Measurements from ENCODE around the gene CELA3A.

DNA sequence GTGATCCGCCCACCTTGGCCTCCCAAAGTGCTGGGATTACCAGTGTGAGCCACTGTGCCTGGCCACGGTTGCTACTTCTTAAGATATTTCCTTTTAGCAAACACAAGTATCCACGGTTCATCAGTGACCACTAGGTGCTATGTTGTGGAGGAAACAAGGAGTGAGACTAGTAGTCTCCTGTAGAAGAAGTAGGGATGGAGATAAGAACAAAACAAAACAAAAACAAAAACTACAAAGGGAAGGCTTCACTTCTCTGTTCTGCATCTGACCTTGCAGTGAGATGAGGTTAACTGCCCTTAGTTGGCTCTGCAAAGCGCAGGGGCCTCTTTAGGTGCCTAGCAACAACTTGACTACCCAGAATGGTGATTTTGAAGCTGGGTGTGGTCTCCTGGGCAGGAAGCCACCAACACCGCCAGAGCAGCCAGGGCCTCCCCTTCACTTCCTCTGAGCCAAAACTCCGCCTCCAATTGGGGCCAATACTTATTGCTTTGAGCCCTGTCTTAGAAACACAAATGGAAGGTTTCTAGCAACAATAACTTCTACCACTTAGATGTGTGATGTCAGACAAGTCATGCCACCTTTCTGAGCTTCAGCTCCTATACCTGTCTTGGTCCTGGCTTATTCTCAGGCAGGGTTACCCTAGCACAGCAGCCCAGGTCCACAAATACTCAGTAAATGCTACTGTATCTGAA is 38.3 kb downstream of the CELA3A start:
- TF ChIP-seq, protein P1, sequence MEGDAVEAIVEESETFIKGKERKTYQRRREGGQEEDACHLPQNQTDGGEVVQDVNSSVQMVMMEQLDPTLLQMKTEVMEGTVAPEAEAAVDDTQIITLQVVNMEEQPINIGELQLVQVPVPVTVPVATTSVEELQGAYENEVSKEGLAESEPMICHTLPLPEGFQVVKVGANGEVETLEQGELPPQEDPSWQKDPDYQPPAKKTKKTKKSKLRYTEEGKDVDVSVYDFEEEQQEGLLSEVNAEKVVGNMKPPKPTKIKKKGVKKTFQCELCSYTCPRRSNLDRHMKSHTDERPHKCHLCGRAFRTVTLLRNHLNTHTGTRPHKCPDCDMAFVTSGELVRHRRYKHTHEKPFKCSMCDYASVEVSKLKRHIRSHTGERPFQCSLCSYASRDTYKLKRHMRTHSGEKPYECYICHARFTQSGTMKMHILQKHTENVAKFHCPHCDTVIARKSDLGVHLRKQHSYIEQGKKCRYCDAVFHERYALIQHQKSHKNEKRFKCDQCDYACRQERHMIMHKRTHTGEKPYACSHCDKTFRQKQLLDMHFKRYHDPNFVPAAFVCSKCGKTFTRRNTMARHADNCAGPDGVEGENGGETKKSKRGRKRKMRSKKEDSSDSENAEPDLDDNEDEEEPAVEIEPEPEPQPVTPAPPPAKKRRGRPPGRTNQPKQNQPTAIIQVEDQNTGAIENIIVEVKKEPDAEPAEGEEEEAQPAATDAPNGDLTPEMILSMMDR (IDR thresholded peaks at IDR 0.05) = no peak
- TF ChIP-seq POLR2A (IDR thresholded peaks at IDR 0.05) = no peak
